H54 (cell line): ENCODE results near the gene TEX28.
A peak's percentile ranks its signal among the peaks of the same experiment; 100 is the strongest.

Experiments
- DNase-seq: peaks from one replicate; pipeline ENCODE4 v3.0.0; 2011; ENCODE audit warnings: low spot score, mixed read lengths; ENCODE audit not compliant: insufficient read length
- FAIRE-seq: peaks from 3 replicates; lab custom pipeline; 2011; peaks lifted over from hg19 to GRCh38; lab: Jason Lieb, UNC
- POLR2A ChIP-seq: IDR thresholded peaks from 2 replicates; pipeline ENCODE4 v1.6.1; 2011; ENCODE audit warnings: low read depth, mild to moderate bottlenecking, low read length

Gene TEX28

DNA sequence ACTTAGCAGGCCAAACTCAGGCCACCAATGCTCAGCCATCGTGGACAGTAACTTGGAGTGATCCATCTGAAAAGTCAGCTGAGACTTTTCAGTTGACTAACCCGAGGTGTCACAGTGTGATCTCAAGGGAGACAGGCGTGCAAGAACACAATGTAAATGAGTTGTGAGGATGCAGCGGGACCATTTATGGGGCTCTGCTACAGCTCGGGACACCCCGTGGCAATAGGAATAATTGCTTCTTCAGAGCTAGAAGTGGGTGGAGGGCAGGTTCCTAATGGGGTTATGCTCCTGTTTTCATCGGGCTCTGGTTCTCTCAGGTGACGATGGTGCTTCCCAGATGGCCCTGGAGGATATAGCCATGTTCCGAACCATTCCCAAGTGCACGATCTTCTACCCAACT is 28.0 kb upstream of the TEX28 start:
- FAIRE-seq (no peak), DNase-seq (no peak)
- no peak for TF ChIP-seq POLR2A

DNA sequence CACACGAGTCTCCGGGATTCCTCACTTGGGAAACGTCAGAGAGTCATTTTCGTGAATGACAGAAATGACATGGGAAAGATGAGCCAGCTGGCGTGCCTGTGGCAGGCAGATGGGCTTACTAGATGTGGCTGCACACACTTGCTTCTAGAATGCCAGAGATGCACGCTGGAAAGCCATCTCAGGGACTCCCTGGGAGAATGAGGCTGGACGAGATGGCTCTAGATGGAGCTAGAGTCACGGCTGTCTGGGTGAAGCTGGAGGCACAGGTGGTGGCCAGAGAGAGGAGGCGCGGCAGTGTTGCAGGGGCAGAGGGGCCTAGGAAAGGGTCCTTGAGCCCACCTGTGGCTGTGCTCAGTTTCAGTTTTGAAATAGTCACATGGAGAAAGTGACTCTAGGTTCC is 26.7 kb upstream of the TEX28 start:
- TF ChIP-seq POLR2A: no peak
- no peak for DNase-seq
- no peak for FAIRE-seq

DNA sequence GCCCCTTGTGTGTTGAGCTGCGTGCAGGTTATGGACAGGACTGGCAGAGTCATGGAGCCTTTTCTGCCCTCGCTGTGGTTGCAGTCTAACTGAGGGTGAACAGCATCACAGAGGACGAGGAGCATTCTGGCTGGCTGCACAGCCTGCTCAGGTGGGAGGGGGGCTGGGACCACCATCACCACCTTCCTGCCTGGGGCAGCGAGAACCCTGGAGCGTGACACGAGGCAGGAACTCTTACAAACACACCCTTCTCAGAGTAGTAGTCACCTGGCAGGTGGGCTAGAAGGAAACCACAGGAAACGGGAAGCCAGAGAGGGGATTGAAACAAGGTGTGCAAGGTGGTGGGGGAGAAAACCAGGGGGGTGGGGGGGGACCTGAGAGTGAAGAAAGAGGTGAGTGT is 26.2 kb upstream of the TEX28 start:
- FAIRE-seq: no peak

DNA sequence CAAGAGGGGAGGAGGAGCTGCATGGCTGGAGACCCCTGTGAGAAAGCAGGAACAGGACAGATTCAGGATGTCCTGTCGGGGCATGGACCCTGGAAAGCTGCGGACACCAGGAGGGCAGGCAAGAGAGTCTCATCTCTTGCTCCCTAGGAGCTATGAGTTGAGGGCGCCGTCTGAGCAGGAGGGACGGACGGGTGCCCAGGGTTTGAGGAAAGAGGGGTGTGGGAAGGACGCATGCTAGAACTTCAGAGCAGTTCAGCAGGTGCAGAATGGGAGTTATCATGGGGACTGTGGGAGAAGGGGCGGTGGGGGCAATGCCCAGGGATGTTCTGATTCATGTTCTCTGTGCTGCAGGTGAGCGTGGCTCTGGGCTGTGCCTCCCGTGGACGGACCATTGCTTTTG is 25.5 kb upstream of the TEX28 start:
- TF ChIP-seq POLR2A: no peak
- no peak for DNase-seq
- FAIRE-seq: no peak

More for the DNA sequence above, 26.2 kb upstream of the TEX28 start:
- no peak for TF ChIP-seq POLR2A
- DNase-seq: no peak

DNA sequence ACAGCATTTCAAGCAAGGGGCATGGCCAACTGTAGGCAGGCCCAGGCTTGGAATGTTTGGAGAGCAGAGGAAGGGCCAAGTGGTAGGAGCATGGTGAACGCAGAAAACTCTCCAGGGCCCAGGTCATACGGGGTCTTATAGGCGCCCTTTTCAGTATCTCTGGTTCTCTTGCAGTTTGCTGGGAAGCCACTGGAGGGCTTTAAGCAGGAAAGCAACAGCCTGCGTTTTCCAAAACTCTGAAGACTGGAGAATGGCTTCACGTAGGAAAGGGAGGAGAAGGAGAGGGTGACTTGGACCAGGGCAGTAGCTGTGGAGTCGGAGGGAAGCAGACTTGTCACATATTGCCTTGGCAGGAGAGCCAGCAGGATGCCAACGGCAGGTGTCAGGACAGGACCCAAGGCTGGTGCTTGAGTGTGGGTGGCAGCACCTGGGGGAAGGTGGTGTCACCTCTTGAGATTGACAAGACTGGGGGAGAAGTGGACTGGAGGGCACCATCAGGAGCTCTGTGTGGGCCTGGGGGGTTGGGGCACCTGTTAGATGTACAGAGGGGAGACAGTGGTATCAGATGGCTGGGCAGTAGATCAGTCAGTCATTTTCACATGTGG is 22.6 kb upstream of the TEX28 start:
- no peak for TF ChIP-seq POLR2A
- FAIRE-seq (no peak), DNase-seq (no peak)

- FAIRE-seq (no peak), DNase-seq (no peak)
- no peak for TF ChIP-seq POLR2A
Observed at GRCh38 chrX:154315416-154315815, 20.5 kb upstream of the TEX28 start.

GRCh38 chrX:154313147-154313546 is 18.2 kb upstream of the TEX28 start:
- TF ChIP-seq POLR2A: no peak
- FAIRE-seq (no peak), DNase-seq (no peak)

DNA sequence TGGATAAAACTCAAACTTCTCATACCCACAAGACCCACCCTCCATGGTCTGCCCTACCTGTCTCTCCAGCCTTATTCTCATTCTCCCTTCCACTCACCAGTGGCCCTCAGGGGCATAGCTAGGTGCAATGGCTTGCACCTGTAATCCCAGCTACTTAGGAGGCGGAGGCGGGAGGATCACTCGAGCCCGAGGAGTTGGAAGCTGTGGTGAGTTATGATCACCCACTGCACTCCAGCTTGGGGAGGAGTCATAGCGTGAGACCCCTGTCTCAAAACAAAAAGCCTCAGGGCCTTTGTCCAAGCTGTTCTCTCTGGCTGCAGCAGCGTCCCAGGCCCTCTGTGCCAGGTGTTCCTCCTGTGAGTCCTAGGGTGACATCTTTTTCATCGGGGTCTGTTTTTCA is 17.2 kb upstream of the TEX28 start:
- FAIRE-seq (no peak), DNase-seq (no peak)
- TF ChIP-seq POLR2A: no peak

GRCh38 chrX:154310616-154311536 is 16.0 kb upstream of the TEX28 start:
- FAIRE-seq (no peak), DNase-seq (no peak)
- no peak for TF ChIP-seq POLR2A

- FAIRE-seq: no peak
- TF ChIP-seq POLR2A: no peak
- no peak for DNase-seq
Observed at GRCh38 chrX:154309041-154309775, 14.3 kb upstream of the TEX28 start.

- FAIRE-seq (peak; percentile 61), DNase-seq (peak; percentile 31)
- no peak for TF ChIP-seq POLR2A
Observed at GRCh38 chrX:154308108-154308946, 13.4 kb upstream of the TEX28 start.

DNA sequence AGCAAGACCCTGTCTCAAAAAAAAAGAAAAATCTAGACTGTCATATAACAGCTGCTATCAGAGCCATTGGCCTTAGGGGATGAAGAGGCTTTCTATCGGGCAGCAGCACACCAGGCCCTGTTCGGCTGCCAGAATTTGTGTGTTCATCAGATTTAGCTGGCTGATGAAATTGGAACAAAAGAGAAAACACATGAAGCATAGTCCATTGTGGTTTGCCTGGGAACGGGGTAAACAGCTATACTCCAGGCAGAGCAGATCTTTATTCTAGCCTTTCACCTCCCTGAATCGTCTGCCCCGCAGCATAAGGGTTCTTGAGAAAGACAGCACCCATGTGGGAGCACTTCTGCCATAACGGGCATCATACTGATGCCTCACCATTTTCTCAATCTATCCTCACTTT is 12.3 kb upstream of the TEX28 start:
- no peak for TF ChIP-seq POLR2A
- FAIRE-seq (no peak), DNase-seq (no peak)

DNA sequence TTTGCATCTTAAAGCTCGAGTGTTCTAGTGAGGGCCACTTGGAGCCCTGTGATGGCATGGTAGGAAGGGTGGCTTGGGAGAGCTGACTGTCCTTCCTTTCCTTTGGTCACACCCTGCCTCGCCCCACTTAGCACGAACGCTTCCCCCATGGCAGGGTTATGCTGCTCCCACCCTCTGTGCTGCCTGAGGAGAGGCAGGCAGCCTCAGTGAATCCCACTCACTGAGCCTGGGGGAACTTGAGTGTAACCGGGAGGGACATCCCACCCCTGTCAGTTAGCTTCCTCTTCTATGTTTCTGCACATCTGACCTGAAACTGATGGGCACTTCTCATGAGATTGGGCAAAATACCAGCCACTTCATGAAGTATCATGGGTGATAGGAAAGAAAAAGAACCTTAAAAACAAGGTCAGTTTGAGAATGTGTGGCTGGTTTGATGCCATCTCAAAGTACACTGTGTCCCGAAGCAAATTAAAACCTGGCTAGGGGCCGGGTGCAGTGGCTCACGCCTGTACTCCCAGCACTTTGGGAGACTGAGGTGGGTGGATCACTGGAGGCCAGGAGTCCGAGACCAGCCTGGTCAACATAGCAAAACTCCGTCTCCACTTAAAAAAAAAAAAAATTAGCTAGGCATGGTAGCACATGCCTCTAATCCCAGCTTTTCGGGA is 10.7 kb upstream of the TEX28 start:
- DNase-seq (no peak), FAIRE-seq (no peak)
- TF ChIP-seq POLR2A: no peak
